GM19467 (cell line): ENCODE measurements around the gene OBSCN.

Experiments used
- ATAC-seq: cut with Tn5 transposase; IDR thresholded peaks from one replicate; pipeline ENCODE4 v1.9.1; 2021; ENCODE audit warnings: mild to moderate bottlenecking, moderate library complexity; ENCODE audit not compliant: unreplicated experiment

The OBSCN gene

DNA sequence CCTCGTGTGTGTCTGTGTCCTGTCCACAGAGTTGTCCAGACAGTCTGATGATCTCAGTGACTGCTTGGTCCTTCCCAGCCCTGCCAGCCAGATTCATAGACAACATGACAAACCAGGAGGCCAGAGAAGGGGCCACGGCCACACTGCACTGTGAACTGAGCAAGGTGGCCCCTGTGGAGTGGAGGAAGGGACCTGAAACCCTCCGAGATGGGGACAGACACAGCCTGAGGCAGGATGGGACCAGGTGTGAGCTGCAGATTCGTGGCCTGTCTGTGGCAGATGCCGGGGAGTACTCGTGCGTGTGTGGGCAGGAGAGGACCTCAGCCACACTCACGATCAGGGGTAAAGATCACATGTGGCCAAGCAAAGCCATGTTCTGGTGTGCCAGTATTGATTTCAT, 96.4 kb downstream of the OBSCN start:
- ATAC-seq: no peak

DNA sequence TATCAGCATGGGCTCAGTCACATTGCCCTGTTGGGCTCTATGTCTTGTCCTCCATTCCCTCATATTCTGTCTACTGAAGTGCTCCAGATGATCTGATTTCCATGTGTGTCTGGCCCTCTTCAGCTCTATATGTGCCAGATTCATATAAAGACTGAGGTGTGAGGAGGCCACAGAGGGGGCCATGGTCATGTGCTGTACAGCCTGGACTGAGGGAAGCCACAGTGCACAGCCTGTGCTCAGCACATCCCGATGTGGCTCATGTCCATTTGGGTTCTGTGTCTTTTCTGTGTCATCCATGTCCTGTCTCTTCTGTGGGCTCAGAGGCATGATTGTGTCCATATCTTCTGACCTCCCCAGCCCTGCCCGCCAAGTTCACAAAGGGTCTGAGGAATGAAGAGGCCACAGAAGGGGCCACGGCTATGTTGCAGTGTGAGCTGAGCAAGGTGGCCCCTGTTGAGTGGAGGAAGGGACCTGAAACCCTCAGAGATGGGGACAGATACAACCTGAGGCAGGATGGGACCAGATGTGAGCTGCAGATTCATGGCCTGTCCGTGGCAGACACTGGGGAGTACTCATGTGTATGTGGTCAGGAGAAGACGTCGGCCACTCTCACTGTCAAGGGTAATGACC, 97.0 kb downstream of the OBSCN start:
- ATAC-seq: no peak

DNA sequence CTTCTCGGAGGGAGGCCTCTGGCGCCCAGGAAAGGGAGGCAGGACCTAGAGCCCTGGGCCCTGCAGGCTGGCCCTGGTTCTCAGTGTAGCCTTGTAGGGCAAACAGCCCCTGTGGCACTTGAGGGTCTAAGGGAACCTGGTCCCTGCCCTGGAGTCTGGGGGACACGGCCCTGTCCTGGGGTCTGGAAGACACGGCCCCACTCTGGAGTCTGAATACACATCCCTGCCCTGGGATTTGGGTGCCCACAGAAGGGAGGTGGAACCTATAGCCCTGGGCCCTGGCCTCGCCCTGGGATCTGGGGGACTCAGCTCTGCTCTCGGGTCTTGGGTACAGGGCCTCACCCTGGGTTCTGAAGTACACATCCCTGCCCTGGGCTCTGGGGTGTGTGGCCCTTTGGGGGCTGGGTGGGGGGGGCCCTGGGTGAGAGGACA, 97.9 kb downstream of the OBSCN start:
- no peak for ATAC-seq

DNA sequence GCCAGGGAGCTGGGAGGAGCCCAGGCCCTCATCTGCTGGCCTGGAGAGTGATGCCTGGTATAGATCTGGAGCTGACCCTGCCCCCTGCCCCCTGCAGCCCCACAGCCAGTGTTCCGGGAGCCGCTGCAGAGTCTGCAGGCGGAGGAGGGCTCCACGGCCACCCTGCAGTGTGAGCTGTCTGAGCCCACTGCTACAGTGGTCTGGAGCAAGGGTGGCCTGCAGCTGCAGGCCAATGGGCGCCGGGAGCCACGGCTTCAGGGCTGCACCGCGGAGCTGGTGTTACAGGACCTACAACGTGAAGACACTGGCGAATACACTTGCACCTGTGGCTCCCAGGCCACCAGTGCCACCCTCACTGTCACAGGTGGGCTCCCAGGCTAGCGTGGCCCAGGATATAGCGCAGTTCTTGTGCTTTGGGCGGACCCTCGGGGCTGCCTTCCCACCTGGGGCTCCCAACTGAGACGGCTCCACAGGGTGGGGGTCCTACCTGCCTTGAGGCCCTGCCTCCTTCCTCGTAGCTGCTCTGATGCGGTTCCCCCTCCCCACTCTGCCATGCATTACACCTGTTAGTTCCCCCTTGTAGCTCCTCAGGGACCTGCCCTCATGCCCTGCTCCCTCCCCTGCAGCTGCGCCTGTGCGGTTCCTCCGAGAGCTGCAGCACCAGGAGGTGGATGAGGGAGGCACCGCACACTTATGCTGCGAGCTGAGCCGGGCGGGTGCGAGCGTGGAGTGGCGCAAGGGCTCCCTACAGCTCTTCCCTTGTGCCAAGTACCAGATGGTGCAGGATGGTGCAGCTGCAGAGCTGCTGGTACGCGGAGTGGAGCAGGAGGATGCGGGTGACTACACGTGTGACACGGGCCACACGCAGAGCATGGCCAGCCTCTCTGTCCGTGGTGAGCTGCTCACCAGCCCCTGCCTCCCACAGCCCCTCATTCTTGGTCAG, 98.7 kb downstream of the OBSCN start:
- no peak for ATAC-seq

DNA sequence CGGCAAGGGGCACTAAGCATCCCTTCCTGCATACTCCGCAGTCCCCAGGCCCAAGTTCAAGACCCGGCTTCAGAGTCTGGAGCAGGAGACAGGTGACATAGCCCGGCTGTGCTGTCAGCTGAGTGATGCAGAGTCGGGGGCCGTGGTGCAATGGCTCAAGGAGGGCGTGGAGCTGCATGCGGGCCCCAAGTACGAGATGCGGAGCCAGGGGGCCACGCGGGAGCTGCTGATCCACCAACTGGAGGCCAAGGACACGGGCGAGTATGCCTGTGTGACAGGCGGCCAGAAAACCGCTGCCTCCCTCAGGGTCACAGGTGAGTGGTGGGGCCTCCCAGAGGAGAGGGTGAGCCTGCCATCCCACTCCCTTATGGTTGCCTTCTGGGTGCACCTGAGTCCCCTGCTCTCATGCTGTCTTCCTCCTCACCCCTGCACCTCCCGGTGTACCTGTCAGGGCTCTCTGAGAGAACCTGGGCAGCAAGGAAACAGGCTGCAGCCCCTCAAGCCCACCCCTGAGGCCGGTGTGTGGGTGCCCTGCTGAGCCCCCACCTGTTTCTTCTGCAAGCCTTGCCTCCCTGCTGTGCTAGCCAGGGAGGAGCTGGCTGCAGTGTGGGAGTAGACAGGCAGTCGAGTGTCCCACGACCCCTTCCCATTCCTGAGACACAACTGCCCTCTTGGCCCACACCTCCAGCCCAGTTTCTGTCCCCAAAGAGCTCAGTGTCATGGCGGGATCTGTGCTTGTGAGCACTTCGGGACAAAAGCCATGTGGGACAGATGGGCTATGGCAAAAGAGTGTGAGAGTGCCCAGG, 99.6 kb downstream of the OBSCN start:
- no peak for ATAC-seq

DNA sequence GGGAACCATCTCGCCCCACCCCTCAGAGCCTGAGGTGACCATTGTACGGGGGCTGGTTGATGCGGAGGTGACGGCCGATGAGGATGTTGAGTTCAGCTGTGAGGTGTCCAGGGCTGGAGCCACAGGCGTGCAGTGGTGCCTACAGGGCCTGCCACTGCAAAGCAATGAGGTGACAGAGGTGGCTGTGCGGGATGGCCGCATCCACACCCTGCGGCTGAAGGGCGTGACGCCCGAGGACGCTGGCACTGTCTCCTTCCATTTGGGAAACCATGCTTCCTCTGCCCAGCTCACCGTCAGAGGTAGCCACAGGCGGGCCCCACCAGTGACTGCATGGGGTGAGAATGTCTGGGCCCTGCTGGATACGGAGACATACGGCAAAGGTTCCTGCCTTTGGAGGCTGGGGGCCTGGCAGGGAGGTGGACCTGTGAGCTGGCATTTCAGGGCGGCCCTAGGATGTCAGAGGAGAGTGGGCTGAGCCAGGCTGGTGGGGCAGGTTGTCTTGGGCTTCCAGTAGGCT, 100.3 kb downstream of the OBSCN start:
- ATAC-seq: no peak

DNA sequence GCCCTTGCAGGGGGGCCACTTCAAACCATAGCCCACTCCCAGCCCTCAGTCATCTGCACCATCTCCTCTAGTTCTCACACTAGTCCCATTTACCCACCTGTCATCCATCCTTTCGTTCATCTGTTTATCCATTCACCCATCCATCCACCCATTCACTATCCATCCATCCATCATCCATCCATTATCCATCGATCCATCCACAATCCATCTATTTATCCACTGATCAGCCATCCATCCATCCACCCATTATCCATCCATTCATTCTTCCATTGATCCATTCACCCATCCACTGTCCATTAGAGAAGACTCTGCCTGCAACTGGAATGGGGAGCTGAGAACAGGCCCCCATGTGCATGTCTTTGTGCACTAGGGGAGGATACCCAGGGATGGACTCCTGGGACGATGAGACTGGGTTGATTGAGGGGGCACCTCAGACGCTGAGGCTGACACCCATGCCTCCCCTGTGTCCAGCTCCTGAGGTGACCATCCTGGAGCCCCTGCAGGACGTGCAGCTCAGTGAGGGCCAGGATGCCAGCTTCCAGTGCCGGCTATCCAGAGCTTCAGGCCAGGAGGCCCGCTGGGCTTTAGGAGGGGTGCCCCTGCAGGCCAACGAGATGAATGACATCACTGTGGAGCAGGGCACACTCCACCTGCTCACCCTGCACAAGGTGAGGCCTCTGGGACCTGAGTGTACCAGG, 100.9 kb downstream of the OBSCN start:
- ATAC-seq: no peak

DNA sequence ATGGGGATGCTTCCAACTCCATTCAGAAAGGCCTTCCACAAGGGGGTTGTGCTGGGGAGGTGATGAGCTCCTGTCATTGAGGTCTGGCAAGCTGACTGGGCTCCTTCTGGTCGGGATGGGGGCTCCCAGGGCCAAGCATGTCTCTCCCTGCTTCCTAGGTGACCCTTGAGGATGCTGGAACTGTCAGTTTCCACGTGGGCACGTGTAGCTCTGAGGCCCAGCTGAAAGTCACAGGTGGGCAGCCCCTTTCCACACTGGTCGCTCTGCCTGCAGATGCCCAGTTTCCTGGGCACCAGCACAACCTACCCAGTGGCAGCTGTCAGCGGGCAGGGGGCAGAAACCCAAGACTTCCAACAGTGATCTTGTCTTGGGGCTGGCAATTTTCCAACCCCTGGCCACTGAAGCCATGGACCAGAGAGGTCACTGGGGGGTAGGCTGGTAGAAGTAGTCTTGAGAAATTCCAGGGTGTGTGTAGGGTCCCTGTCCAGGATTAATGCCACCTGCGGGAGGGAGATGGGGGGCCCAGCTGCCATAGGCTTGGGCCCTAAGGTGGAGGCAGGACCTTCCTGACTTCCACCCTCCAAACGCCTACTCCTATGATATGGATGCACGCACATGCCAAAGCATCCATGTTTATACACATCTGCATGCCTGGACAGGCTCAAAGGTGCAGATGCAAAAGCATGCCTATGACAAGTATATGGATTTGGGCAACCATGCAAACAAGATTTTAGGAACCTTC, 101.7 kb downstream of the OBSCN start:
- ATAC-seq: no peak

DNA sequence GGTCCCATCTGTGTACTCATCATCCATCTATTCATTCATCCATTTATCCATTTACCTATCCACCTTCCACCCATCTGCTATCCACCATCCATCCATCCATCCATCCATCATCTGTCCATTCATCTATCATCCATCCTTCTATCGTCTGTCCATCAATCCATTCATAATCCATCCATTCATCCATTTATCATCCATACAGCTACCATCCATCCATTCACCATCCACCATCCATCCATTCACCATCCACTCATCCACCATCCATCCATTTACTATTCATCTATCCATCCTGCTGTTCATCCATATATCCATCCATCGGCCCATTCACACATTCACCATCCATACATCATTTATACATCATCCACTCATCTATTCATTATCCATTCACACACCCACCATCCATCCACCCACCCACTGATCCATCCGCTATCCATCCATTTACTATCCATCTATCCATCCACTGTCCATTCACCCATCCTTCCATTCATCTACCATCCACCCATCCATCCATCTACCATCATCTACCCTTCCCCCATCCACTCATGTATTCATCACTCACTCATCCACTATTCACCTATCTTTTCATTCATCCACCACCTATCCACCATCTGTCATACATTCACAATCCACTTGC, 102.4 kb downstream of the OBSCN start:
- ATAC-seq: no peak

DNA sequence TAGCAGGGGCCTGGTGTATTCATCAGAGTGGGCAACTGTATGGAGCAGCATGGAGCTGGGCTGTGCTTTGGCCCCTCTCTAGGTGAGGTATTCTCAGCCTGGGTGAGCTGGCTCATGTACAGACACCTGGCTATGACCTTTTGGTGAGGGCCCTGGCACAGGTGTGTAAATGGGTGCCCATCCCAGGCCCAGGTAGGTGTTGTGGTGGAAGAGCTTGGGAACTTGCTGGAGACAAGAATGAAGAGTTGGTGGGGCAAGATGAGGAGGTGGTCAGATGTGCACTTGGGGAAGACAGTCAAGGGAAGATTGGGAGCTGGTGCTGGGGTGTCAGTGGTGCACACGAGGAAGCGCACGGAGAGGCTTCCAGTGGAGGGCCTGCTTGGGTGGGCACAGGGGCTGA, 103.2 kb downstream of the OBSCN start:
- ATAC-seq: no peak

DNA sequence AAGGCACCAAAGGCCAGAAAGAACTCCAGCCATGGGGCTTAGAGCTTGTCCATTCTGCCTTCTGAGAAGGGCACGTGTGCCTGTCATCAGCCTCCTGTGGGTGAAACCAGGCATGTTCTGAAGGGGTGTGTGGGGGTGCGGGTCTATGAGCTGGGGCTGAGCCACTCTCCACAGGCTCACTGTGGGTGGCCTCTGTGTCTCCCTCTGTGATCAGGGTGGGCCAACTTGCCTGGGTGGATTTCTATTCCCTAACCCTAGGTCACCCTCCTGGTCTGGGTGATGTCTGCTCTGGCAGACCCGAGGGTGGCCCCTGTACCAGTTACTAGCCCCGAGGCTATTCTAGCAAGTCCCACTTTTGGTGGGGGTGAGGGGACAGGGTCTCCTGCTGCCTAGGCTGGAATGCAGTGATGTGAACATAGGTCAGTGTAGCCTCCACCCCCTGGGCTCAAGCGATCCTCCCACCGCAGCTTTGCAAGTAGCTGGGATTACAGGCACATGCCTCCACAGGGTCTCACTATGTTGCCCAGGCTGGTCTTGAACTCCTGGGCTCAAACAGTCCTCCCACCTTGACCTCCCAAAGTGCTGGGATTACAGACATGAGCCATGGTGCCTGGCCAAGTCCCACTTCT, 104.4 kb downstream of the OBSCN start:
- no peak for ATAC-seq

DNA sequence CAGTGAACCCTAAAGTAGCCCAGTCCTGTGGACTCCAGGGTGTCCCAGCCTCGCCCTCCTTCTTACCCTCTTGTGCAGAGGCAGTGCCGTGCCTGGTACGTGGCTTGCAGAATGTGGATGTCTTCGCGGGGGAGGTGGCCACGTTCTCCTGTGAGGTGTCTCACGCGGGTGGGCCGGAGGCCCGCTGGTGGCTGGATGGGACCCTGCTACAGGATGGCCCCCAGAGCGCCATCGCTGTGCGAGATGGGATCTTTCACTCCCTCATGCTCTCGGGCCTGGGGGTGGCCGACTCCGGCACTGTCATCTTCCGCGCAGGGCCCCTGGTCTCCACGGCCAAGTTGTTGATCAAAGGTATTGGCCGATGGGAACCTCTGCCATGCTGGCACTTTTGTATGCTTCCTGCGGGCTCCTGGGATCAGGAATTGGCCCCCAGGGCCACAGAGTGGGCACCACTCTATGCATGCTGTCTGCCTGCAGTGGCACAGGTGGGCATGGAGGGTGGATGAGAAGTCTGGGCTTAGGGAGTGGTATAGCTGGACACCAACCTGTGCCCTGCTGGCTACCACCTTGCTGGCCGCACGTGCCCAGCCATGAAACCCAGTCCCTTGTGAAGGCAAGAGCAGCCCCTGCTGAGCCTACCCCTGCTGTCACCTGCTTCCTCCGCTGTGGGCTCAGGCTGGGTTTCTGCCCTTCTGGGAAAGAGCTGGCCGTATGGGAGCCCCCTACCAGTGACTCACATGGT, 105.9 kb downstream of the OBSCN start:
- ATAC-seq: no peak

DNA sequence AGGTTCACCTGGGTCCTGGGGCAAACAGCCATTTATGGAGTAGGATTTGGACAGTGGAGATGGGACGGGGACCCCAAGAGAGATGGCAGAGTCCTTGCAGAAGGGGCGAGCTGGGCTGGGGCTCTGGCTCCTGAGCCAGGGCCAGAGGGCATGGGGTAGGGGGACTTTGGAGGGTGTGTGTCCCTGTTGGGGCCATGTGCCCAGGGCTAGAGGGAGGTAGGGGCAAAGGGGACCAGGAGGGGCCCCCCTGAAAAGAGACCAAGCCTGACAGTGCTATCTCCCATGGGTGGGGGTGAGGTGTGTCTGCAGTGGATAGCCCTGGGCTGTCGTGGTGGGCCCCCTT, 106.4 kb downstream of the OBSCN start:
- ATAC-seq: no peak

DNA sequence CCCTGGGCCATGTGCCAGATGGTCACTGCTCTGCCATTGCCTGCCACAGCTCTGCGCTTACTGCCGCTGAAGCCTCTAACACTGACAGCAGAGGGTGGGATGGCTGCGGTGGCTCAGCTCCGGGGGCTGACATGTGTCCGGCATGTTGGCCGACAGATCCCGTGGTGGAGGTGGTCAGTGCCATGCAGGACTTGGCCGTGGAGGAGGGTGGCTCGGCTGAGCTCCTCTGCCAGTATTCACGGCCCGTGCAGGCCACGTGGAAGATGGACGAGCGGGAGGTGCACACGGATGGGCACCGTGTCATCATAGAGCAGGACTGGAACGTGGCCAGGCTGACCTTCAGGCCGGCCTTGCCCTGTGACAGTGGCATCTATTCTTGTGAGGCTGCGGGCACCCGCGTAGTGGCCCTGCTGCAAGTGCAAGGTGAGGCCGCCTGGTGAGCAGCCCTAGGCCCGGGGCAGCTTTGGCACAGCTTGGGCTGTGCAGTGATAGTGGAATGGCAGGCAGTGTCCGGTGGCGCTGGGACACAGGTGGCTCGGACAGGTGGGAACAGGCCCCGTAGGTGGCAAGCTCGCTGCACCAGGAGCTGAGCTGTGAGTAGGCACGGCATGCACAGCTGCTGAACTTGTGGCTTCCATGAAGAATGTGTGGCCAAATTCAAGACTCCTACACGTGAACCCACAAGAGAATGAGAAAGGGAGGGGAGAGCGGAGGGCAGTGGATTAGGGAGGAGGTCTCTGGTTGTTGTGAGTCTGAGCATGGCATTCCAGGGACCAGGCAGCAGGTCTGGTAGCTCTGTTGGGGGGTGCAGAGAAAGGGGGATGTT, 107.0 kb downstream of the OBSCN start:
- no peak for ATAC-seq

DNA sequence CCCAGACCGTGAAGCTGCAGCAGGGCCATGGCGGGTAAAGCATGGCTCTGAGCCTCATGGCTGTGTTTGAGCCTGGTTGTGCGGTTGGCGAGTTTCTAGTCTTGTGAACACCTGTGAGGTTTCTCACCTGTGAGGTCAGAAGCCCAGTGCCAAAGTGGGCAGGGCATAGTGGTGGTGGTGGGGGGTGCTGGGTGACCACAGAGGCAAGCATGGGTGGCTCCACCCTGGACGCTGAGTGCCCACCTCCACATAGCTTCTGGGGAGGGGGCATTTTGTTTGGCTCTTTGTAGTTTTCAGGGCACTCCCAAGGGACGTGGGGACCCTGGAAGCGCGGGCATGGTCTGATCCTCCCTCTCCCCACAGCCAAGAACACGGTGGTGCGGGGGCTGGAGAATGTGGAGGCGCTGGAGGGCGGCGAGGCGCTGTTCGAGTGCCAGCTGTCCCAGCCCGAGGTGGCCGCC, 107.7 kb downstream of the OBSCN start:
- no peak for ATAC-seq

DNA sequence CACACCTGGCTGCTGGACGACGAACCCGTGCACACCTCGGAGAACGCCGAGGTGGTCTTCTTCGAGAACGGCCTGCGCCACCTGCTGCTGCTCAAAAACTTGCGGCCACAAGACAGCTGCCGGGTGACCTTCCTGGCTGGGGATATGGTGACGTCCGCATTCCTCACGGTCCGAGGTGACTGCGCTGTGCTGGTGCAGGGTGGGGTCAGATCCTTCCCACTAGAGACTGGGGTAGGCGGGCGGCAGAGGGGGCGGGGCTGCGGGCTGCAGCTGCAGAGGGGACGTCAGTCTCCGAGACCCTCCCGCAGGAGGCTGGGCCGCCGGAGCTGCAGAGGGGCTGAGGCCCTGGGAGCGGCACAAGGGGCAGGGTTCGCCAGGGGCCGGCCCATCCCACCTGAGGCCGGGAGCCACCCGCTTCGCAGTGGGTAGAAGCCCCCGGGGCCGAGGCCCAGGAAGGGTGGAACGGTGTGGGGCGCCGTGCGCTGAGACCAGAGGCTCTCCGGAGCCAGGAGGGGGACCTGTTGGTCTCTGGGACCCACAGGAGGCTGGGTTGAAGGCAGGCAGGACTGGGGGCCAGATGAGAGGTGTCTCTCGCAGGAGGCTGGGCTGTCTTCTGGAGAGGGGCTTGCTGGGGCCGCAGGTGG, 108.2 kb downstream of the OBSCN start:
- no peak for ATAC-seq
